SK-N-SH treated with all-trans-retinoic acid at 6 μM for 48 hours (cell line): ENCODE results near the gene RCBTB1.
A peak's percentile ranks its signal among the peaks of the same experiment; 100 is the strongest.
"Not testable (repeated sequence)": the region's sequence is repeated elsewhere in the genome, so short reads cannot be mapped to it uniquely, and the experiment has no call there.

Source experiments
- ATAC-seq: fragments of 200-7000 bp; cut with Tn5 transposase; 3 replicates; pipeline ENCODE4 v1.9.1; 2020; ENCODE audit warnings: mild to moderate bottlenecking, moderate library complexity
- ARNTL ChIP-seq: fragments of 450-650 bp; formaldehyde crosslinking; IDR thresholded peaks from 2 replicates; pipeline ENCODE4 v1.5.0; 2020; ENCODE audit warnings: low read depth, mild to moderate bottlenecking, moderate library complexity, borderline replicate concordance
- BACH2 ChIP-seq: fragments of 250-450 bp; sonication (Bioruptor Pico); IDR thresholded peaks from 2 replicates; pipeline ENCODE4 v1.9.0; 2021; ENCODE audit warnings: mild to moderate bottlenecking, borderline replicate concordance
- CSDC2 ChIP-seq: fragments of 250-450 bp; sonication (Bioruptor Pico); IDR thresholded peaks from 2 replicates; pipeline ENCODE4 v1.5.0; 2020; ENCODE audit warnings: mild to moderate bottlenecking, moderate library complexity
- CSRNP3 ChIP-seq: fragments of 250-450 bp; sonication (Bioruptor Pico); IDR thresholded peaks from 2 replicates; pipeline ENCODE4 v1.5.1; 2021; ENCODE audit warnings: mild to moderate bottlenecking, moderate library complexity
- ESRRG ChIP-seq: fragments of 250-450 bp; sonication (Bioruptor Pico); IDR thresholded peaks from 2 replicates; pipeline ENCODE4 v1.6.1; 2021; ENCODE audit warnings: mild to moderate bottlenecking
- GLIS3 ChIP-seq: fragments of 250-450 bp; sonication (Bioruptor Pico); IDR thresholded peaks from 2 replicates; pipeline ENCODE4 v1.5.0; 2020; ENCODE audit warnings: mild to moderate bottlenecking, moderate library complexity
- ISL1 ChIP-seq: fragments of 250-450 bp; sonication (Bioruptor Pico); IDR thresholded peaks from 2 replicates; pipeline ENCODE4 v2.1.2; 2022; ENCODE audit warnings: mild to moderate bottlenecking, moderate library complexity
- OSR1 ChIP-seq: fragments of 250-450 bp; sonication (Bioruptor Pico); IDR thresholded peaks from 2 replicates; pipeline ENCODE4 v1.8.0; 2022; ENCODE audit warnings: moderate library complexity, mild to moderate bottlenecking, inconsistent platforms
- POU6F1 ChIP-seq: fragments of 250-450 bp; sonication (Bioruptor Pico); IDR thresholded peaks from 2 replicates; pipeline ENCODE4 v1.8.0; 2021; ENCODE audit warnings: low read depth, mild to moderate bottlenecking, moderate library complexity, borderline replicate concordance
- PPARA ChIP-seq: fragments of 250-450 bp; sonication (Bioruptor Pico); IDR thresholded peaks from 2 replicates; pipeline ENCODE4 v1.5.0; 2020; ENCODE audit warnings: mild to moderate bottlenecking, borderline replicate concordance
- RARB ChIP-seq: fragments of 250-450 bp; sonication (Bioruptor Pico); IDR thresholded peaks from 2 replicates; pipeline ENCODE4 v1.8.0; 2021; ENCODE audit warnings: mild to moderate bottlenecking, moderate library complexity
- TCF4 ChIP-seq: fragments of 250-450 bp; sonication (Bioruptor Pico); IDR thresholded peaks from 2 replicates; pipeline ENCODE4 v1.8.0; 2021; ENCODE audit warnings: mild to moderate bottlenecking, moderate library complexity, borderline replicate concordance
- TOX ChIP-seq: fragments of 250-450 bp; sonication (Bioruptor Pico); IDR thresholded peaks from 2 replicates; pipeline ENCODE4 v1.8.0; 2021; ENCODE audit warnings: mild to moderate bottlenecking, moderate library complexity, borderline replicate concordance
- ZC3H10 ChIP-seq: fragments of 250-450 bp; sonication (Bioruptor Pico); IDR thresholded peaks from 2 replicates; pipeline ENCODE4 v1.5.1; 2021; ENCODE audit warnings: mild to moderate bottlenecking, moderate library complexity
- ZFP3 ChIP-seq: fragments of 250-450 bp; sonication (Bioruptor Pico); IDR thresholded peaks from 2 replicates; pipeline ENCODE4 v1.5.0; 2020; ENCODE audit warnings: mild to moderate bottlenecking, moderate library complexity
- ZFP30 ChIP-seq: fragments of 450-650 bp; formaldehyde crosslinking; IDR thresholded peaks from 2 replicates; pipeline ENCODE4 v1.5.0; 2022; ENCODE audit warnings: mild to moderate bottlenecking, moderate library complexity
- ZNF565 ChIP-seq: fragments of 450-650 bp; formaldehyde crosslinking; conservative IDR thresholded peaks from 2 replicates; pipeline ENCODE4 v1.5.0; 2020; ENCODE audit warnings: low read depth, mild to moderate bottlenecking, moderate library complexity
- ZNF70 ChIP-seq: fragments of 450-650 bp; formaldehyde crosslinking; IDR thresholded peaks from 2 replicates; pipeline ENCODE4 v1.5.0; 2020; ENCODE audit warnings: mild to moderate bottlenecking, moderate library complexity
- ZNF8 ChIP-seq: fragments of 450-650 bp; formaldehyde crosslinking; IDR thresholded peaks from 2 replicates; pipeline ENCODE4 v1.5.0; 2020; ENCODE audit warnings: mild to moderate bottlenecking, moderate library complexity
- TF ChIP-seq, protein P1 (sequence below): fragments of 250-450 bp; sonication (Bioruptor Pico); IDR thresholded peaks from 2 replicates; pipeline ENCODE4 v1.8.0; 2020; ENCODE audit warnings: mild to moderate bottlenecking, moderate library complexity, borderline replicate concordance
- TF ChIP-seq, protein P2 (sequence below): fragments of 250-450 bp; sonication (Bioruptor Pico); IDR thresholded peaks from 2 replicates; pipeline ENCODE4 v1.5.1; 2020; ENCODE audit warnings: low read depth, mild to moderate bottlenecking, moderate library complexity

The RCBTB1 gene

GRCh38 chr13:49499889-49500660, 85.3 kb downstream of the RCBTB1 start:
- TF ChIP-seq ZFP30 (CRISPR knock-in tag): no peak
- TF ChIP-seq ESRRG (CRISPR knock-in tag): no peak
- no peak for TF ChIP-seq PPARA (CRISPR knock-in tag)
- TF ChIP-seq, protein P1, sequence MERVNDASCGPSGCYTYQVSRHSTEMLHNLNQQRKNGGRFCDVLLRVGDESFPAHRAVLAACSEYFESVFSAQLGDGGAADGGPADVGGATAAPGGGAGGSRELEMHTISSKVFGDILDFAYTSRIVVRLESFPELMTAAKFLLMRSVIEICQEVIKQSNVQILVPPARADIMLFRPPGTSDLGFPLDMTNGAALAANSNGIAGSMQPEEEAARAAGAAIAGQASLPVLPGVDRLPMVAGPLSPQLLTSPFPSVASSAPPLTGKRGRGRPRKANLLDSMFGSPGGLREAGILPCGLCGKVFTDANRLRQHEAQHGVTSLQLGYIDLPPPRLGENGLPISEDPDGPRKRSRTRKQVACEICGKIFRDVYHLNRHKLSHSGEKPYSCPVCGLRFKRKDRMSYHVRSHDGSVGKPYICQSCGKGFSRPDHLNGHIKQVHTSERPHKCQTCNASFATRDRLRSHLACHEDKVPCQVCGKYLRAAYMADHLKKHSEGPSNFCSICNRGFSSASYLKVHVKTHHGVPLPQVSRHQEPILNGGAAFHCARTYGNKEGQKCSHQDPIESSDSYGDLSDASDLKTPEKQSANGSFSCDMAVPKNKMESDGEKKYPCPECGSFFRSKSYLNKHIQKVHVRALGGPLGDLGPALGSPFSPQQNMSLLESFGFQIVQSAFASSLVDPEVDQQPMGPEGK (CRISPR knock-in tag): no peak
- TF ChIP-seq, protein P2, sequence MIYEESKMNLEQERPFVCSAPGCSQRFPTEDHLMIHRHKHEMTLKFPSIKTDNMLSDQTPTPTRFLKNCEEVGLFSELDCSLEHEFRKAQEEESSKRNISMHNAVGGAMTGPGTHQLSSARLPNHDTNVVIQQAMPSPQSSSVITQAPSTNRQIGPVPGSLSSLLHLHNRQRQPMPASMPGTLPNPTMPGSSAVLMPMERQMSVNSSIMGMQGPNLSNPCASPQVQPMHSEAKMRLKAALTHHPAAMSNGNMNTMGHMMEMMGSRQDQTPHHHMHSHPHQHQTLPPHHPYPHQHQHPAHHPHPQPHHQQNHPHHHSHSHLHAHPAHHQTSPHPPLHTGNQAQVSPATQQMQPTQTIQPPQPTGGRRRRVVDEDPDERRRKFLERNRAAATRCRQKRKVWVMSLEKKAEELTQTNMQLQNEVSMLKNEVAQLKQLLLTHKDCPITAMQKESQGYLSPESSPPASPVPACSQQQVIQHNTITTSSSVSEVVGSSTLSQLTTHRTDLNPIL: no peak
- TF ChIP-seq, all 23 proteins: peak for 0

GRCh38 chr13:49498206-49498605, 87.2 kb downstream of the RCBTB1 start:
- no peak for ATAC-seq
- TF ChIP-seq GLIS3: no peak
- TF ChIP-seq POU6F1 (CRISPR knock-in tag): no peak
- no peak for TF ChIP-seq ZFP3 (CRISPR knock-in tag)
- no peak for TF ChIP-seq TOX (CRISPR knock-in tag)
- no peak for TF ChIP-seq ZNF565 (CRISPR knock-in tag)
- TF ChIP-seq TCF4 (CRISPR knock-in tag): no peak
- TF ChIP-seq, all 23 proteins: peak for 0

More at GRCh38 chr13:49499889-49500660, 85.3 kb downstream of the RCBTB1 start:
- ATAC-seq: peak; percentile 53

- TF ChIP-seq ZFP3 (CRISPR knock-in tag) (no peak), ZNF70 (no peak), ZNF8 (CRISPR knock-in tag) (no peak), GLIS3 (no peak), ESRRG (CRISPR knock-in tag) (no peak), OSR1 (CRISPR knock-in tag) (no peak), ZC3H10 (no peak), BACH2 (CRISPR knock-in tag) (no peak), ARNTL (CRISPR knock-in tag) (no peak), ZFP30 (CRISPR knock-in tag) (no peak), CSDC2 (CRISPR knock-in tag) (no peak)
- TF ChIP-seq, protein P2: no peak
- ATAC-seq: no peak
Observed at GRCh38 chr13:49497272-49497671, 88.1 kb downstream of the RCBTB1 start.

DNA sequence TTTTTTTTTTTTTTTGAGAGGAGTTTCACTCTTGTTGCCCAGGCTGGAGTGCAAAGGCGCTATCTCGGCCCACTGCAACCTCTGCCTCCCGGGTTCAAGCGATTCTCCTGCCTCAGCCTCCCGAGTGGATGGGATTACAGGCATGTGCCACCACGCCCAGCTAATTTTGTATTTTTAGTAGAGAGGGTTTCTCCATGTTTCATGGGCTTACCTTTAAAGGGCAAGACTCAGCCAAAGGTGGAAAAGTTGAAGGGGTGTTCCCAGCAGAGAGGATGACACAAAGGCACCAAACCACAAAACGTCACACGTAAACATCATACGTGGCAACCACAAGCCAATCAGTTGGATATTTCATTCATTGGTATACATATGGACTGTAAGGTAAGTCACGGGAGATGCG, 88.5 kb downstream of the RCBTB1 start:
- not testable (repeated sequence) for ATAC-seq

DNA sequence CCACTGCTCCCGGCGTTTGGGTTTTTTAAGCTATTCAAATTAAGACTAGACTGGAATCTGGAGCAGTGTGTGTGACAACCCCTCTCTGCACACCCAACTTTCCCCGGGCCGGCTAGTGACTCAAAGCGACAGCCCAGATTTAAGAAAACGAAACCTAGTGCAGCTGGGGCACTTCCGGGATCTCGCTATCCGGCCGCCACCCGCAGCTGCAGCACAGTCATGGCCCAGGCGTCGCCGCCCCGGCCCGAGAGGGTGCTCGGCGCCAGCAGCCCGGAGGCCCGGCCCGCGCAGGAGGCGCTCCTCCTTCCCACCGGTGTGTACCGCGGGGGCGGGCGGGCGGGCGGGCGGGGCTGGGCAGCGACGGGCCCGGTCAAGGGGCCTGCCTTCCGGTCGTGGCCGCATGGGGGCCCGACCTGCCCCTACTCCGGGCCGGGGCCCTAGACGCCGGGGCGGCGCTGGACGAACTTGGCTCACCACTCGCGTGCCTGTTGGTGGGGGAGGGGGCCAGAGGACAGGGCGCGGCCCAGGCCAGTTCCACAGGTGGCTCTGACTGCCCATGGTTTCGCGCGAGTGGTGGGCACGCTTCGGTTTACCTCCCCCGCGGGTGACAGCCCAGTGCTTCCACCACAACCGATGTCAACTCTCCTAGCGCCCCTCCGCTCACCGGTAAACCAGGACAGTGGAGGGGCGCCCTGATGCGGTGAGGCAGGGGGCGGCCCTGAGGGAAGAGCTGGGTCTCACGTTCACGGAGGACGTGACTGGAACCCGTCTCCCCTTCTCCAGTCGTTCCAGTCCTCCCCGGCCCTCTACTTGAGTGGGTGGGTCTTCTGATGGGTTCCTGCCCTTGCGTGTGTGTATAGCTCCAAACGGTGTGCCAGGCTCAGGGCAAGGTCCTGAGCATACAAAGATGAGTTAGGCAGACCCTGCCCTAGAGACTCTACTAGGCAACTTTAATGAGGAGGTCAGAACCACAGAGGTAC, 89.3 kb downstream of the RCBTB1 start, which contains the start of gene PHF11:
TSS of gene PHF11 (plus strand) at position 171 of the 980 bp plus-strand sequence. CDS start at position 220, 49 bp downstream.
- ATAC-seq: peak; percentile 70
- no peak for TF ChIP-seq TOX (CRISPR knock-in tag)
- no peak for TF ChIP-seq CSRNP3
- TF ChIP-seq ZNF70: no peak
- TF ChIP-seq ZNF8 (CRISPR knock-in tag): no peak
- no peak for TF ChIP-seq BACH2 (CRISPR knock-in tag)
- TF ChIP-seq ZNF565 (CRISPR knock-in tag): no peak
- TF ChIP-seq, protein P2: no peak
- no peak for TF ChIP-seq RARB (CRISPR knock-in tag)
- TF ChIP-seq ISL1 (CRISPR knock-in tag): no peak
